ENCODE measurements around the gene TNNC1. TPM values are rescaled to one million over a fixed set of nuclear protein-coding genes. Genes with fewer than 3 reads are reported as not detected.

The TNNC1 gene
- total RNA-seq, 1 donor from 2014 or later, result not detected

GRCh38 chr3:52483081-52483480 is 29.2 kb upstream of the TNNC1 start:
- Mint-ChIP-seq H3K4me1 (peaks cover 35% of the 10 kb centered on the region), H3K9me3 (no peaks in the 10 kb centered on the region), H3K36me3 (ENCODE audit: low read depth) (peaks cover 20% of the 10 kb centered on the region), H3K27me3 (ENCODE audit: low read depth) (no peaks in the 10 kb centered on the region), H3K4me3 (no peak overlapping the region), H3K27ac (ENCODE audit: unreplicated experiment) (no peak overlapping the region)
- DNase-seq (ENCODE audit: low read depth, low spot score), result no peak
- TF ChIP-seq CTCF (conservative IDR thresholded peaks at IDR 0.05), result no peak

GRCh38 chr3:52481819-52482521 is 28.1 kb upstream of the TNNC1 start:
- H3K4me3 Mint-ChIP-seq, result no peak overlapping the region

GRCh38 chr3:52480768-52481715 is 27.2 kb upstream of the TNNC1 start:
- H3K4me1 Mint-ChIP-seq, result peaks cover 35% of the 10 kb centered on the region
- no peak for DNase-seq (ENCODE audit: low read depth, low spot score)
- no peaks in the 10 kb centered on the region for H3K27me3 Mint-ChIP-seq (ENCODE audit: low read depth)
- no peak overlapping the region for H3K27ac Mint-ChIP-seq (ENCODE audit: unreplicated experiment)
- no peaks in the 10 kb centered on the region for H3K9me3 Mint-ChIP-seq
- no peak overlapping the region for H3K4me3 Mint-ChIP-seq
- H3K36me3 Mint-ChIP-seq (ENCODE audit: low read depth), result peaks cover 23% of the 10 kb centered on the region
- TF ChIP-seq CTCF (conservative IDR thresholded peaks at IDR 0.05), result no peak

More at GRCh38 chr3:52481819-52482521, 28.1 kb upstream of the TNNC1 start:
- H3K9me3 Mint-ChIP-seq, result no peaks in the 10 kb centered on the region
- peak; percentile 39 for DNase-seq (ENCODE audit: low read depth, low spot score)
- peaks cover 35% of the 10 kb centered on the region for H3K4me1 Mint-ChIP-seq
- H3K27ac Mint-ChIP-seq (ENCODE audit: unreplicated experiment), result no peak overlapping the region
- no peaks in the 10 kb centered on the region for H3K27me3 Mint-ChIP-seq (ENCODE audit: low read depth)
- peak; percentile 55 for TF ChIP-seq CTCF (conservative IDR thresholded peaks at IDR 0.05)
- H3K36me3 Mint-ChIP-seq (ENCODE audit: low read depth), result peaks cover 23% of the 10 kb centered on the region

GRCh38 chr3:52479877-52480575 is 26.2 kb upstream of the TNNC1 start:
- DNase-seq (ENCODE audit: low read depth, low spot score), result no peak
- Mint-ChIP-seq H3K27ac (ENCODE audit: unreplicated experiment) (no peak overlapping the region), H3K4me3 (no peak overlapping the region), H3K27me3 (ENCODE audit: low read depth) (no peaks in the 10 kb centered on the region), H3K9me3 (no peaks in the 10 kb centered on the region), H3K36me3 (ENCODE audit: low read depth) (peaks cover 23% of the 10 kb centered on the region), H3K4me1 (peaks cover 34% of the 10 kb centered on the region)
- no peak for TF ChIP-seq CTCF (conservative IDR thresholded peaks at IDR 0.05)

Data from neural crest cell (in vitro differentiated cells).